Measurements from ENCODE around the gene SPG21. TPM values are rescaled to one million over a fixed set of nuclear protein-coding genes. Genes with fewer than 3 reads are reported as not detected.

The SPG21 gene
- polyA plus RNA-seq, 1 donor (not counting 4 experiments of a cell fraction or from before 2014, with no cell fraction given): 62.9 TPM

- Histone ChIP-seq H3K9me3 (ENCODE audit: control insufficient read depth, low read depth, low read length) (no peaks in the 10 kb centered on the region), H3K4me2 (ENCODE audit: control insufficient read depth, extremely low read depth, insufficient read depth, low read depth, low read length) (no peak overlapping the region), H3K27me3 (ENCODE audit: control insufficient read depth, extremely low read depth, insufficient read depth, low read length) (no peaks in the 10 kb centered on the region), H3K9me1 (ENCODE audit: control insufficient read depth, extremely low read depth, insufficient read depth, low read length) (no peaks in the 10 kb centered on the region), H3K79me2 (ENCODE audit: control insufficient read depth, insufficient read depth, low read length) (no peaks in the 10 kb centered on the region), H3K36me3 (ENCODE audit: control insufficient read depth in 2 of 2, extremely low read depth in 1 of 2, insufficient read depth in 2 of 2, low read length in 2 of 2) (no peaks in the 10 kb centered on the region), H2AFZ (ENCODE audit: control insufficient read depth, low read length) (no peak overlapping the region), H3K27ac (ENCODE audit: control insufficient read depth, insufficient read depth, low read length) (no peak overlapping the region), H4K20me1 (ENCODE audit: control insufficient read depth, extremely low read depth, insufficient read depth, low read length) (no peaks in the 10 kb centered on the region), H3K4me1 (ENCODE audit: control insufficient read depth, extremely low read depth, insufficient read depth, low read length) (no peaks in the 10 kb centered on the region), H3K4me3 (ENCODE audit: control insufficient read depth in 2 of 3, extremely low read depth in 1 of 3, insufficient read depth in 2 of 3, low read depth in 1 of 3, low read length in 3 of 3) (no peak overlapping the region), H3K9ac (ENCODE audit: control insufficient read depth, extremely low read depth, insufficient read depth, low read length) (no peak overlapping the region)
- TF ChIP-seq CTCF (optimal IDR thresholded peaks at IDR 0.05 in 1 of 3, IDR thresholded peaks at IDR 0.05 in 1 of 3, conservative IDR thresholded peaks at IDR 0.05 in 1 of 3; ENCODE audit: extremely low read depth in 1 of 3, insufficient read depth in 2 of 3, low read length in 3 of 3): no peak
- no peak for TF ChIP-seq EZH2 (IDR thresholded peaks at IDR 0.05; ENCODE audit: low read length)
- DNase-seq (ENCODE audit: low read depth, low spot score): no peak
- FAIRE-seq: no peak
- dilution Hi-C loops (cut with MboI; ENCODE audit: extremely low pct_ligation_motif_present, low sequenced_read_pairs): no loop called here
Observed at GRCh38 chr15:64930778-64931371, 58.8 kb downstream of the SPG21 start.

- no peaks in the 10 kb centered on the region for H3K9me1 ChIP-seq (ENCODE audit: control insufficient read depth, extremely low read depth, insufficient read depth, low read length)
- no peaks in the 10 kb centered on the region for H3K27me3 ChIP-seq (ENCODE audit: control insufficient read depth, extremely low read depth, insufficient read depth, low read length)
- FAIRE-seq (no peak), DNase-seq (ENCODE audit: low read depth, low spot score) (no peak)
- dilution Hi-C loops (cut with MboI; ENCODE audit: extremely low pct_ligation_motif_present, low sequenced_read_pairs): no loop called here
- H3K36me3 ChIP-seq (ENCODE audit: control insufficient read depth in 2 of 2, extremely low read depth in 1 of 2, insufficient read depth in 2 of 2, low read length in 2 of 2): no peaks in the 10 kb centered on the region
- no peaks in the 10 kb centered on the region for H4K20me1 ChIP-seq (ENCODE audit: control insufficient read depth, extremely low read depth, insufficient read depth, low read length)
- H3K4me1 ChIP-seq (ENCODE audit: control insufficient read depth, extremely low read depth, insufficient read depth, low read length): no peaks in the 10 kb centered on the region
- H3K79me2 ChIP-seq (ENCODE audit: control insufficient read depth, insufficient read depth, low read length): no peaks in the 10 kb centered on the region
- TF ChIP-seq CTCF (optimal IDR thresholded peaks at IDR 0.05 in 1 of 3, IDR thresholded peaks at IDR 0.05 in 1 of 3, conservative IDR thresholded peaks at IDR 0.05 in 1 of 3; ENCODE audit: extremely low read depth in 1 of 3, insufficient read depth in 2 of 3, low read length in 3 of 3) (no peak), EZH2 (IDR thresholded peaks at IDR 0.05; ENCODE audit: low read length) (no peak)
- no peak overlapping the region for H2AFZ ChIP-seq (ENCODE audit: control insufficient read depth, low read length)
- no peak overlapping the region for H3K9ac ChIP-seq (ENCODE audit: control insufficient read depth, extremely low read depth, insufficient read depth, low read length)
- H3K9me3 ChIP-seq (ENCODE audit: control insufficient read depth, low read depth, low read length): no peaks in the 10 kb centered on the region
- H3K27ac ChIP-seq (ENCODE audit: control insufficient read depth, insufficient read depth, low read length): no peak overlapping the region
- no peak overlapping the region for H3K4me2 ChIP-seq (ENCODE audit: control insufficient read depth, extremely low read depth, insufficient read depth, low read depth, low read length)
- H3K4me3 ChIP-seq (ENCODE audit: control insufficient read depth in 2 of 3, extremely low read depth in 1 of 3, insufficient read depth in 2 of 3, low read depth in 1 of 3, low read length in 3 of 3): no peak overlapping the region
Observed at GRCh38 chr15:64930019-64930652, 59.6 kb downstream of the SPG21 start.
